HL-60/S4 treated with retinoic acid at 250 ng/mL for 4 days and 3 days (cell line): ENCODE data around the gene DUOX1.
"Not testable (repeated sequence)": the region's sequence is repeated elsewhere in the genome, so short reads cannot be mapped to it uniquely, and the experiment has no call there.

Source experiments
- in situ Hi-C: fragments of 300-500 bp; cut with MboI; formaldehyde crosslinking; loops from 2 replicates; pipeline ENCODE4 v1.7.0; 2022; ENCODE audit warnings: low sequenced_read_pairs

Gene DUOX1

GRCh38 chr15:45120081-45120972, 9.5 kb upstream of the DUOX1 start:
- in situ Hi-C loops = no loop called here

GRCh38 chr15:45121020-45121419, 8.8 kb upstream of the DUOX1 start:
- in situ Hi-C loops = no loop called here

DNA sequence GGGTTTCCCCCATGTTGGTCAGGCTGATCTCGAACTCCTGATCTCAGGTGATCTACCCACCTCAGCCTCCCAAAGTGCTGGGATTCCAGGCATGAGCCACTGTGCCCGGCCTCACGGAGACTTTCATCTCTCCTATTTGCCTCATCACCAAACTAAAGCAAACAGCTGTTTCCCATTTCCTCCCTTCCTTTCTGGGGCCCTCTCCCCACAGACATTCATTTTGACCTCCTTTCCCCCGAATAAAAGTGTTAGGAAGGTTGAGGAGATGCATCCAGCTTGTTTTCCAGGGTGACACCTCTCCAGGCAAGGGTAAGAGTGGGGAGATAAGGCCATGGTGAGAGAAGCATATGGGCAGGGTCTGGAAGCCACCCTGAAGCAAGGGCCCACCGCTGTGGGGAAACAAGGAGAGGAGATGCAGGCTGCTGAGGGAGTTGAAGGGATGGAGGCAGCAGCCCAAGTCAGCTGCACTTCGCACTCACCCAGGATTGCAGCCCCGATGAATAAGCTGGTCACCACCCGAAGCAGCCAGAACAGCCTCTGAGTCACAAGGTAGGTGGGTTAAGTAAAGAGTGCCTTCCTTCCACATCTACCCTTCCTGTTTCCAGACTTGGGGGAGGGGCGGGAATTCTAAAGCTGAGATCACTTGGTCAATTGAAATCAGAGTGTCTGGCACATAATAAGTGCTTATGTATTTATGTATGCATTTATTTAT, 7.9 kb upstream of the DUOX1 start:
- in situ Hi-C loops = no loop called here

DNA sequence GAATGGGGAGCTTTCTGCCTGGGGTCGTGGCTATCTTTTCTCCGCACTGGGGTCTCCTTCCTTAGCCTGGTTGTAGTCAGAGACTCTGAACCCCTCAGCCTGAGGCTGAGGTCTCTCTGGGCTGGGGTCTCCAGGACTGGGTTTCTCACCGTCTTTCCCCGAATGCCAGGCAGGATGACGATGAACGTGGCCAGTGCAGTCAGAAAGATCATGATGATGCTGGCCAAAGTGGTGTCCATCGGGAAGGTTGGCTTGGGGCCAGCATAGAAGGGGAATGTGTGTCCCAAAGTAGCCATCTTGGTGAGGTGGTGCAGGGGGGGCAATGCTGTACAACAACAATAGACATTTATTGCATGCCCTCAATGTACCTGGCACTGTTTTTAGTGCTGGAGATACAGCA, 7.1 kb upstream of the DUOX1 start:
- in situ Hi-C loops = no loop called here

GRCh38 chr15:45123397-45123796, 6.4 kb upstream of the DUOX1 start:
- in situ Hi-C loops = no loop called here

DNA sequence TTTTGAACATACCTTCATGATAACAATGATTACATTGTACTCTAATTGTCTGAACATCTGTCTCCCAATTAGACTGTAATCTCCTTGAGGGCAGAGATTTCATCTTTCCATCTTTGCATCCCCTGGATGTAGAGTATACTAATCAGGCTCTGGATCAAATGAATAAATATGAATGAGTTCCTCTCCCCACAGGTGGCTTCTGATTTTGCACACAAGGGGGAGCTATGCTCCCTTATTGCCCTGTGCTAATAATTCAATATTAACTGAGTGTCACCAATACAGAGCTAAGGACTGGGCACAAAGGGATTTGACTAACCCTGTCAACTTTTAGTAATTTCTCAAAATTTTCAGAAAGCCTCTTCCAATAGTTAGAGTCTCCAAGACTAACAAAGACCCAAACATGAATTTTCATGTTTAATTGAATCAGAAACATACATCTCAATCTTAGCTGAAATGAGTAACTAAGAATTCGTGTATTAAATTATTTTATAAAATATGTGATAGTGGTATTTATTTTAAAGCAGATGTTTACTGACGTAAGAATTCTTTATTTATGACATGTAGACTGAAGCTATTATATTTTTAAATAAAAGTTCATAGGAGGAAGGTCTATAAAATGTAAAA, 3.1 kb upstream of the DUOX1 start:
- in situ Hi-C loops = no loop called here

DNA sequence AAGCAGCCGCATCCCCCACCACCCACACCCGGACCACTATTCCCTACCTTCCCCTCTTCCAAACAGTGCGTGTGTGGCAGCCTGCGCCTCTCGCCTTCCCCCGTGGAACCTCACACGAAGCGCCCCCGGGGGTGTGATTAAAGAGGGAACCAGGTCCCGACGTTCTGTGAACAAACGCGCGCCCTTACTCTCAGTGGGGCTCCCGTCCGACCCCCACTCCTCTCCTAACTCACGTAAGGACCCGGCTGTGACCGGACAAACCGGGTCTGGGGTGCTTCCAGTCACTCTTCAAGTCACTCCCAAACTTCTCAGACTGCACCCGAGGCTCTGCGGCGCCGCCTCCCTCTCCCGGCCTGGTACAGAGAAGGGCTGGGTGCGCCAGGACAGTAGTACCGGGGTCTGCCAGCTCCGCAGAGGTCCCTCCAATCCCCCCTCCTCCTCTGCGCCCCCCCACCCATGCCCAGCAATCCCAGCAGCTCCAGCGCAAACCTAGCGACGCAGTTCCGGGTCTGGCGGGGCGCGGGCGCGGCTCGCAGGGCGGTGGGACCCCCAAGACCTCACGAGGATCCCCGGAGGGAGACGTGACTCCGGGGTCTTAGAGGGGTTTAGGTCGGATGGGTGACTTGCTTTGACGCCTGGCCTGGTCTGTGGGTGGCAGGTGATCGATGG, 689 bp upstream of the DUOX1 start:
- in situ Hi-C loops = no loop called here

DNA sequence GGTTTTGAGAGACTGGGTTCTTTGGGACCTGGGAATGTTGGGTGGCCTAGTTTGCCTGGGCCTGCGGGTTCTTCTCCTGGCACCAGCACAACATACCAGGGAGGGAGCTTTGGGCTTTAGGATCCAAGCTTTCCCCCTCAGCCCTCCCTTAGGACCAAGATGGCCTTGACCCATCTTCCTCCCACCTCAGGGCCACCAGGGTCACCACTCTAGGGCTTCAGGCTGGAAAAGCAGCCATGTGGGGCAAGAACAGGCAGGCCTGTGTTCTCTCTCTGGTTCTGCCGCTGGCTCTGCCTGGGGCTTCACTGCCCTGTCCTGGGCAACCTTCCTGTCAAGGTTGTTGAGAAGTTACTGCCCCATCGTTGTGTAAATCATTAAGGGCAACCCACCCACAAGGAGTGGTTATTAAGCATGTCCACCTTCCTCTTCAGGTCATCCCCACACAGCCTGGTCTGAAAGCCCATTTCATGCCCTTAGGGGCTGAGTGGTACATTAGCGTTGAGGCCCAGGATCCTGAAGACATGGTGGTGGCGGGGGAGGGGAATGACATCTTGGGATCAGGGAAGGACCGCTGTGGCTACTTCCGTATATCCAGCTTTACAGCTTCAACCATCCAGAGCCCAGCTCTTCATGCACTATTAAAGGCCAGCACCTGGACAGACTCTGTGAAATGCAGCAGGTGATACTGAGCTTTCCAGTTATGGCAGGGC, 652 bp downstream of the DUOX1 start:
- in situ Hi-C loops = no loop called here

DNA sequence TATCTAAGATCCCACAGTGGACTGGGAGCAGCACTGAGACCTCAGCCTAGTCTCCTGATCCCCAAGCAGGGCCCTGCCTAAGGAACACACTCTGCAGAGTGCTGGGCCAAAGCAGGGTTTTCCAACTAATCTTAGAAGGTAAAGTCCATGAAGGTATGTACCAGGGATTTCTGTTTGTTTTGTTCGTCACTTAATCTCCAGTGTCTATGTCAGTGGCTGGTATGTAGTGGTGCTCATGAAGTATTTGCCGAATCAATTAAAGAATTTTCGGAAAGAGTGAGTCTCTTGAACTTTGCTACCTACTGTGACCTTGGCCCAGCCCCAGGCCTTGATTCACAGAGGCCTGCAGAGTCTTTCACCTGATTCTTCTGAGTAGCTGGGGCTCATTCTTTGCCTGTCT, 1.7 kb downstream of the DUOX1 start:
- in situ Hi-C loops = no loop called here

GRCh38 chr15:45132844-45133560, 3.2 kb downstream of the DUOX1 start:
- in situ Hi-C loops = no loop called here

DNA sequence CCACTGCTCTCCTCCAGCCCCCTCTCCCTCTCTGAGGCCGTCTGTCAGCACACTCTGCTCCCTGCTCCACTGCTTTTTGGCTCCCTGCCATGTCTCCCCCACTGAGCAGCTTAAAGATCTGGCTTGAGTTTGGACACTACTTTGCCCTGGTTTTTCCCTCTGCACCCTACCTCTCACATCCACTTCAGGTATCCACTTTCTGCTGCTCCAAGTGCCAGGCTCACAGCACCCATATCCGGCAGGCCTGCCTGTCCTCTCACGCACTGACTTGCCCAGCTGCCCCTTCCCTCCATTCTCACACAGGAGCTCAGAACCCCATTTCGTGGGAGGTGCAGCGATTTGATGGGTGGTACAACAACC, 3.7 kb downstream of the DUOX1 start:
- in situ Hi-C loops = no loop called here

- in situ Hi-C loops = no loop called here
Measured at GRCh38 chr15:45134046-45134445, 4.3 kb downstream of the DUOX1 start.

DNA sequence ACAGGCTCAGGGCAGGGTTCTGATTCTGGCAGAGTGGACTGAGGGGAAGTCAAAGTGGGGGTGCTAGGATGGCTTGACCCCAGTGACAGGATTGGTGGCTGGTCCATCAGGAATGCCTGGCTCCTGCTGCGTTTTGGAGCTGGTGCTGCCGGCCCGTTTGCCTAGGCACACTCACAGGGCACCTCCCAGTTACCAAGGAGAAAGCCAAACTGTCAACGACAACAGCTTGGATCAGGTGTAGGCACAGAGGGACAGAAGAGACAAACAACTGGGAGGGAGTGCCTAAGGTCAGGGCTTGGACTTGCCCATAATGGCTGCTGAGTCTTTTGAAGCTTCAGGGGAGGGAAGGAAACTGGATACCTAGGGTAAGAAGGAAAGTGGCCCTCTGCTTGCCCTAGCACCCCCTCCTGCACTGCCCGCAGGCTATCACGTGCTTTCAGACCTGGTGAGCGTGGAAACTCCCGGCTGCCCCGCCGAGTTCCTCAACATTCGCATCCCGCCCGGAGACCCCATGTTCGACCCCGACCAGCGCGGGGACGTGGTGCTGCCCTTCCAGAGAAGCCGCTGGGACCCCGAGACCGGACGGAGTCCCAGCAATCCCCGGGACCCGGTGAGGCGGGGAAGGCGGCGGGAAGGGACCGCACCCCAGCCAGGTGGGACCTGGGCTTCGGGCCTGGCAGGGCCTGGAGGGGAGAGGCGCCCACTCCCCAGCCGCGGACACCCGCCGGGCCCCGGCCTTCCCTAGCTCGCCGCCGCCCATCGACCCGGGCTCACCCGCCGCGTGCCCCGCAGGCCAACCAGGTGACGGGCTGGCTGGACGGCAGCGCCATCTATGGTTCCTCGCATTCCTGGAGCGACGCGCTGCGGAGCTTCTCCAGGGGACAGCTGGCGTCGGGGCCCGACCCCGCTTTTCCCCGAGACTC, 5.1 kb downstream of the DUOX1 start:
- in situ Hi-C loops = no loop called here

GRCh38 chr15:45135705-45136377, 6.0 kb downstream of the DUOX1 start:
- in situ Hi-C loops = not testable (repeated sequence)

- in situ Hi-C loops = no loop called here
Measured at GRCh38 chr15:45136378-45136764, 6.6 kb downstream of the DUOX1 start.

- in situ Hi-C loops = no loop called here
Measured at GRCh38 chr15:45137703-45138102, 7.9 kb downstream of the DUOX1 start.

DNA sequence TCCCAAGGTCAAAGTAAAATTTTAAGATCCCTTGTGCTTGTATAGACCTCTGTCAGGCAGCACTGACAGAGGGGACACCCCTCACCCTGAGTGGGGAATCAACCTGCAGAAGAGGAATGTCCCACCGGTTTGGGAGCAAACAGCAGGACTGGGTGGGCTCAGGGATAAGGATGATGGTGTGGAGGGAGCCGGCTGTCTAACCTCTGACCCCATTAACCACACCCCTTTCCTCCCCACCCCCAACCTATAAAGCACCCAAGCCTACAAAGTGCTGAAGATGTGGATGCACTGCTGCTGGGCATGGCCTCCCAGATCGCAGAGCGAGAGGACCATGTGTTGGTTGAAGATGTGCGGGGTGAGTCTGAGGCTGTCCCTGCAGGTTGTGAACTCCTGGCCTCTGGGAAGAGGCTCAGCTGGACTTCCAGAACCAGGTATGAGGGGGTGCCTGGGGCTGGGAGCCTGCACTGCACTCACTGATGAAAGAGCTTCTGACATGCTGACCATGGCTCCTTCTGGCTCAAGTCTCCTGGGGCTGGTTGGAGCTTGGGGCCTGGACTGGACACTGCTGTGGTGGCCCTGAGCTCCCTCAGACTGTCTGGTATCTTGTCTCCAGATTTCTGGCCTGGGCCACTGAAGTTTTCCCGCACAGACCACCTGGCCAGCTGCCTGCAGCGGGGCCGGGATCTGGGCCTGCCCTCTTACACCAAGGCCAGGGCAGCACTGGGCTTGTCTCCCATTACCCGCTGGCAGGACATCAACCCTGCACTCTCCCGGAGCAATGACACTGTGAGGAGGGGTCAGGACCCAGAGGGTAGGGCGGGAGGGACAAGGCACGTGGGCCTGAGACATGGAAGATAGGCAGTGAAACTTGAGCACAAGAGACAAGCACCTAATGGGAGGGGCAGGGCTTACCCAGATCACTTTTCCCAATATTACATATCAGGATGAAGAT, 9.3 kb downstream of the DUOX1 start:
- in situ Hi-C loops = no loop called here
